Esophagus muscularis mucosa (tissue), 3 donors: ENCODE results near the gene ADCYAP1R1.

Source experiments
- POLR2A ChIP-seq: fragments of 450-650 bp; IDR thresholded peaks from one replicate; pipeline ENCODE4 v1.6.1; 2017; ENCODE audit warnings: antibody characterized with exemption, moderate library complexity, mild to moderate bottlenecking, low read depth
- POLR2AphosphoS5 ChIP-seq, 2 donors: sonication (generic); formaldehyde crosslinking; IDR thresholded peaks; one replicate each; pipeline ENCODE4 v1.6.1; 2017; ENCODE audit warnings: antibody characterized with exemption in 2 of 2
- TF ChIP-seq, protein P1 (sequence below), 3 experiments: fragments of 200-600 bp in 2 of 3; fragments of 450-650 bp in 1 of 3; sonication (generic) in 2 of 3; IDR thresholded peaks; one replicate each; pipeline ENCODE4 v1.5.1; 2017 to 2019; ENCODE audit warnings: antibody characterized with exemption in 3 of 3, mild to moderate bottlenecking in 2 of 3, moderate library complexity in 1 of 3

- TF ChIP-seq, protein P1, sequence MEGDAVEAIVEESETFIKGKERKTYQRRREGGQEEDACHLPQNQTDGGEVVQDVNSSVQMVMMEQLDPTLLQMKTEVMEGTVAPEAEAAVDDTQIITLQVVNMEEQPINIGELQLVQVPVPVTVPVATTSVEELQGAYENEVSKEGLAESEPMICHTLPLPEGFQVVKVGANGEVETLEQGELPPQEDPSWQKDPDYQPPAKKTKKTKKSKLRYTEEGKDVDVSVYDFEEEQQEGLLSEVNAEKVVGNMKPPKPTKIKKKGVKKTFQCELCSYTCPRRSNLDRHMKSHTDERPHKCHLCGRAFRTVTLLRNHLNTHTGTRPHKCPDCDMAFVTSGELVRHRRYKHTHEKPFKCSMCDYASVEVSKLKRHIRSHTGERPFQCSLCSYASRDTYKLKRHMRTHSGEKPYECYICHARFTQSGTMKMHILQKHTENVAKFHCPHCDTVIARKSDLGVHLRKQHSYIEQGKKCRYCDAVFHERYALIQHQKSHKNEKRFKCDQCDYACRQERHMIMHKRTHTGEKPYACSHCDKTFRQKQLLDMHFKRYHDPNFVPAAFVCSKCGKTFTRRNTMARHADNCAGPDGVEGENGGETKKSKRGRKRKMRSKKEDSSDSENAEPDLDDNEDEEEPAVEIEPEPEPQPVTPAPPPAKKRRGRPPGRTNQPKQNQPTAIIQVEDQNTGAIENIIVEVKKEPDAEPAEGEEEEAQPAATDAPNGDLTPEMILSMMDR (IDR thresholded peaks at IDR 0.05) = no peak
- TF ChIP-seq POLR2A (no peak), POLR2AphosphoS5 (IDR thresholded peaks at IDR 0.05) (no peak)
Observed at GRCh38 chr7:31109751-31110150, 57.6 kb downstream of the ADCYAP1R1 start.
